ENCODE data around the gene FLT3. TPM values are rescaled to one million over a fixed set of nuclear protein-coding genes. Genes with fewer than 3 reads are reported as not detected.

FLT3 gene
- total and polyA plus RNA-seq, 12 donors: 0.06 to 1.0 (median 0.26) TPM

- DNase-seq: no peak
- H3K27ac ChIP-seq: no peak overlapping the region
- no peaks in the 10 kb centered on the region for H3K9me3 ChIP-seq (replicated peaks in 1 of 3)
- intact Hi-C loops (cut with DNase I): no loop called here
- 8 to 11% (median 10%) methylated on average over 26 to 35 of the region's 35 CpGs for WGBS, 4 donors
- no peaks in the 10 kb centered on the region for H3K36me3 ChIP-seq (replicated peaks in 1 of 2)
- H3K27me3 ChIP-seq: peaks cover 54% of the 10 kb centered on the region
- no peak for TF ChIP-seq POLR2A (IDR thresholded peaks at IDR 0.05)
- peaks cover 0 to 14% of the 10 kb centered on the region in 2 donors for H3K4me1 ChIP-seq (replicated peaks in 1 of 2)
- H3K4me3 ChIP-seq: peak overlapping the region in 1 of 4 donors; percentile 47
Measured at GRCh38 chr13:28099396-28100149, 803 bp downstream of the FLT3 start.

GRCh38 chr13:28097503-28097902 lies 2.9 kb downstream of the FLT3 start:
- no peak for TF ChIP-seq POLR2A (IDR thresholded peaks at IDR 0.05)
- DNase-seq: no peak
- Histone ChIP-seq H3K27me3 (peaks cover 47% of the 10 kb centered on the region), H3K9me3 (replicated peaks in 1 of 3) (no peaks in the 10 kb centered on the region), H3K36me3 (replicated peaks in 1 of 2) (no peaks in the 10 kb centered on the region), H3K27ac (no peak overlapping the region), H3K4me3 (no peak overlapping the region), H3K4me1 (replicated peaks in 1 of 2) (peaks cover 0 to 14% of the 10 kb centered on the region in 2 donors)
- intact Hi-C loops (cut with DNase I): no loop called here
- 45 to 50% (median 45%) methylated on average over 3 of the region's 3 CpGs for WGBS, 4 donors

- Histone ChIP-seq H3K36me3 (replicated peaks in 1 of 2) (no peaks in the 10 kb centered on the region), H3K9me3 (replicated peaks in 1 of 3) (no peaks in the 10 kb centered on the region), H3K4me3 (no peak overlapping the region), H3K4me1 (replicated peaks in 1 of 2) (no peaks in the 10 kb centered on the region), H3K27me3 (peaks cover 16% of the 10 kb centered on the region), H3K27ac (no peak overlapping the region)
- WGBS, 4 donors: 50 to 67% (median 58%) methylated on average over 4 of the region's 4 CpGs
- intact Hi-C loops (cut with DNase I): no loop called here
- no peak for DNase-seq
- no peak for TF ChIP-seq CTCF (IDR thresholded peaks at IDR 0.05)
- TF ChIP-seq POLR2A (IDR thresholded peaks at IDR 0.05): no peak
Measured at GRCh38 chr13:28094306-28094705, 6.1 kb downstream of the FLT3 start.

DNA sequence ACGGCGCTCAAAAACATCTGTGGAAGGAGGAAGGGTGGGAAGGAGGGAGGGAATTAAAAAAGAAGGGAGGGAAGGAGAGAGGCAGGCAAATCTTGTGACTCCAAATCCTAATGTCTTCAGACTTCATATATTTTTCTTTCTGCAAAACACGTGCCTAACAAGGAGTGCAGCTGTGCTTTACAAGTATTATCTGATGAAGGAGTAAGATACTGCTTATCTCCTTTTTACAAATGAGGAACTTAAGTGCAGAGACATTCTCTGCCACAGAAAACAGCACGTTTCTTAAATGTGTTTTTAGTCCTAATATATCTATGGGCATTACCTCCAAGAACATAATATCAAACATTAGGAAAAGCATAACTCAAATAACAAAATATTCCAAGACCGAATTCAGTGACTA lies 6.5 kb downstream of the FLT3 start:
- no peaks in the 10 kb centered on the region for H3K4me1 ChIP-seq (replicated peaks in 1 of 2)

GRCh38 chr13:28092431-28092830 lies 7.9 kb downstream of the FLT3 start:
- WGBS, 4 donors: 44 to 63% (median 56%) methylated on average over 2 of the region's 2 CpGs
- peaks cover 4% of the 10 kb centered on the region for H3K27me3 ChIP-seq
- no peaks in the 10 kb centered on the region for H3K4me1 ChIP-seq (replicated peaks in 1 of 2)
- intact Hi-C loops (cut with DNase I): no loop called here
- H3K36me3 ChIP-seq (replicated peaks in 1 of 2): no peaks in the 10 kb centered on the region
- no peaks in the 10 kb centered on the region for H3K9me3 ChIP-seq (replicated peaks in 1 of 3)
- H3K27ac ChIP-seq: no peak overlapping the region
- no peak for DNase-seq
- H3K4me3 ChIP-seq: no peak overlapping the region
- no peak for TF ChIP-seq CTCF (IDR thresholded peaks at IDR 0.05)
- TF ChIP-seq POLR2A (IDR thresholded peaks at IDR 0.05): no peak

More for the DNA sequence above, 6.5 kb downstream of the FLT3 start:
- H3K9me3 ChIP-seq (replicated peaks in 1 of 3): no peaks in the 10 kb centered on the region
- intact Hi-C loops (cut with DNase I): no loop called here
- DNase-seq: no peak
- peaks cover 12% of the 10 kb centered on the region for H3K27me3 ChIP-seq
- no peak overlapping the region for H3K27ac ChIP-seq
- TF ChIP-seq CTCF (IDR thresholded peaks at IDR 0.05): no peak
- TF ChIP-seq POLR2A (IDR thresholded peaks at IDR 0.05): no peak
- 32 to 40% (median 38%) methylated on average over 5 of the region's 5 CpGs for WGBS, 4 donors
- no peaks in the 10 kb centered on the region for H3K36me3 ChIP-seq (replicated peaks in 1 of 2)
- no peak overlapping the region for H3K4me3 ChIP-seq

Data from adrenal gland (tissue), 12 donors.